ENCODE measurements around the gene ACSS3. TPM values are rescaled to one million over a fixed set of nuclear protein-coding genes. Genes with fewer than 3 reads are reported as not detected.

ACSS3 gene
- total RNA-seq, 1 experiment from 2014 or later = 19.3 TPM

DNA sequence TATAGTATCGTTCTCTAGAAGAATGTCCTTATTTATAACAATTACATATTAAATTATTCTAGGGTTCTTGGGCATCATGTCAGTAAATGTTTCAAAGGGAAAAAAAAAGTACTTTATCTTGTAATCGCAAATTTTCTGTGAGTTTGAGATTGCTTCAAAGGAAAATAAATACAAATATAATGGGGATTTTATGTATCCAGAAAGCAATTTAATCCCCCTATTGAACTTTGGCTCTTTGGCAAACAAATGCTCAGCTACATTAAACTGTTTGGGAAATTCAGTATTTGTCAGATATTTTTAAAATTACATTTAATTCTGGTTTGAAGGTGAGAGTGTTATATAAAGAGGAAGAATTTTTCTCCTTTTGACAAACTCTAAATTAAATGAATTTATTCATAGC lies 8.0 kb downstream of the ACSS3 start:
- Histone ChIP-seq H2BK5ac (ENCODE audit: insufficient read length, low read length) (no peak overlapping the region), H3K4ac (ENCODE audit: low read depth, low read length) (no peak overlapping the region), H4K5ac (ENCODE audit: insufficient read length, low read depth, low read length) (no peak overlapping the region), H2AFZ (ENCODE audit: low read length) (no peak overlapping the region), H3K23ac (ENCODE audit: insufficient read length, low read depth, low read length) (no peak overlapping the region), H3K27ac (ENCODE audit: insufficient read length, low read depth, low read length) (no peak overlapping the region), H3K79me1 (ENCODE audit: insufficient read depth, low read depth, low read length, poor library complexity, severe bottlenecking) (no peaks in the 10 kb centered on the region), H2BK20ac (ENCODE audit: low read depth, low read length, poor library complexity, severe bottlenecking) (no peak overlapping the region), H4K91ac (ENCODE audit: insufficient read length, low read depth, low read length) (no peak overlapping the region), H2BK12ac (ENCODE audit: insufficient read length, low read depth, low read length) (no peak overlapping the region), H3K4me2 (ENCODE audit: insufficient read depth, insufficient read length, low read length) (no peak overlapping the region), H3K9me3 (ENCODE audit: control insufficient read depth, low read depth, low read length) (no peaks in the 10 kb centered on the region), H3K18ac (ENCODE audit: insufficient read length, low read depth, low read length) (no peak overlapping the region), H3K23me2 (ENCODE audit: insufficient read length, low read depth, low read length, poor library complexity, severe bottlenecking) (no peaks in the 10 kb centered on the region), H3K79me2 (ENCODE audit: insufficient read depth, low read length) (no peaks in the 10 kb centered on the region), H2AK5ac (ENCODE audit: insufficient read length, low read length) (no peak overlapping the region), H4K20me1 (ENCODE audit: control insufficient read depth, insufficient read depth, insufficient read length) (no peaks in the 10 kb centered on the region), H3K4me1 (ENCODE audit: insufficient read depth, low read length) (peaks cover 2% of the 10 kb centered on the region; the same call in 1 of the 2 replicates), H3K56ac (ENCODE audit: insufficient read length, low read depth, low read length) (no peak overlapping the region), H2BK15ac (ENCODE audit: low read depth, low read length) (no peak overlapping the region), H3T11ph (ENCODE audit: low read length) (no peak overlapping the region), H3K27me3 (ENCODE audit: insufficient read depth, low read length) (no peaks in the 10 kb centered on the region), H4K8ac (replicated peaks; ENCODE audit: insufficient read length, low read depth, low read length) (no peak overlapping the region), H3K9ac (ENCODE audit: extremely low read depth, insufficient read length, low read length) (no peak overlapping the region), H3K14ac (ENCODE audit: insufficient read depth, low read length) (no peak overlapping the region), H2BK120ac (ENCODE audit: low read depth, low read length, poor library complexity, severe bottlenecking) (no peak overlapping the region)
- no peak overlapping the region for H3K27ac Mint-ChIP-seq
- H3K4me3 Mint-ChIP-seq = no peak overlapping the region
- peaks cover 65 to 68% of the 10 kb centered on the region in 2 experiments for H3K4me1 Mint-ChIP-seq
- no peaks in the 10 kb centered on the region for H3K36me3 Mint-ChIP-seq (ENCODE audit: insufficient read depth in 1 of 3, low read depth in 3 of 3)
- DNase-seq = no peak
- TF ChIP-seq CTCF (conservative IDR thresholded peaks at IDR 0.05) = no peak
- no peaks in the 10 kb centered on the region for H3K27me3 Mint-ChIP-seq (ENCODE audit: low read depth)
- no peaks in the 10 kb centered on the region for H3K9me3 Mint-ChIP-seq
- WGBS (ENCODE audit: extremely low coverage, insufficient read length, low lambda C conversion rate) = no CpG with 5 or more reads among the region's 2 CpGs

Data from H9 (cell line).